Measurements from ENCODE around the gene CMTM8.

CMTM8 gene

DNA sequence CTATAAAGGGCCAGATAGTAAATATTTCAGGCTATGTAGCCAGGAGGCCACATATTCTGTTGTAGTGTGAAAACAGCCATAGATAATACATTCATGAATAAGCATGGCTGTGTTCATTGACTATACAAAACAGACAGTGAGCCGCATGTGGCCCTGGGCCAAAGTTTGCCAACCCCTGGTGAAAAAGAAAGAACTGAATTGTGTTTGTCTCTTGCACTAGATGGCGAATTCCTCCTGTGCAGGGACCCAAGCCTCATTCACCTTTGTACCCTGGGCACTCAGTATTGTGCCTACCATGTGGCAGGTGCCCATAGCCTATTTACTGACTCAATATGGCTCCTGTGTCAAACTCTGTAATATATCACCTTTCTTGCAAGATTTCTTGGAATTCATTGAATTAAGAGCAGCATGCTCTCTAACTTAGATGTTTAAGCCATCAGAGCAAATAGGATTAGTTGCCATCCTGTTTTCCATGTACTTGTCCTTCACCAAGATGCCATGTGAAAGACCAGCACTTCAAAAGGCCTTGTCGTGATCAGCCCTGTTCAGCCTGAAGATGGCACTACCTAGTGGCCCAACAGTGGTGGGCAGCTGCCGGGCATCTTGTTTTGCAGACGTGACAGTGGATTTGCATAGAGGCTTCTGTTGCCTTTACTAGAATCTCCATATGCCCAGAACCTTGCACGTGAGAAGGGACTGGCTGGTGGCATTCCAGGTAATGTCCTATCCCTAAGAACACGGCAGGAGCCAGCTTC, 102.3 kb downstream of the CMTM8 start:
- DNase-seq, result no peak

DNA sequence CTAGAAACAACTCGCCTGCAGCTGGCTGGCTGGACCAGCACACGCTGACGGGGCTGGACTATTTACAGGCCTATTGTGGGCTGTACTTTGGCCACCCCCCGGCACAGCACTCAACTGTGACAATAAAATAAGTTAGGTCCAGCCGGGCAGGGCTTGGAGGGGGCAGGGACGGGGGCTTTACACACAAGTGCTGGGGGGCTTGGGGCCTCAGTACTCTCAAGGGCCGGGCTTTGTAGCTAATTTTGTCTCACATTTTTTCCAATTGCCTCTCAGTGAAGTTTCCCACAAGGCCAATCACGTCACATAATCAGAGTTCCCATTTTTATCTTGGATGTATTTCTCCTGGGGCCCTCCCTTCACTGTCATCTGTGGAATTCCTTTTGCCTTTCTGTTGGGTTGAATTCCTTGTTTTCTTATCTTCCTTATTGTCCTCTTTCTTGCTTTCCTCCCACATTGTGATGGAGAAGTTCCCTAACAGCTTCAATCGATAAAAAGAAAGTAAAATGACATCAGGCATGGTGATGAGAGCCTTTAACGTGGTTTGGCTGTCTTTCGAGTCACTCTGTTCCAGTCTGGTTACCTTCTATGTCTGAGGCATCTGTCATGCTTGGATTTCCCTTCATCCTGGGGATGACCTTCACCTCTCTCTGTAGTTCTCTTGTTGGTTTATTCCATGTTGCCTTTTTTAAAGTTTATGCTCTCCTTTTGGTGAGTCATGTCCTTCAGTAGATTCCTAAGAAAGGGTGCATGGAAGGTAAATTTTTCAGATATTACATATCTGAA, 109.1 kb downstream of the CMTM8 start:
- no peak for DNase-seq

DNA sequence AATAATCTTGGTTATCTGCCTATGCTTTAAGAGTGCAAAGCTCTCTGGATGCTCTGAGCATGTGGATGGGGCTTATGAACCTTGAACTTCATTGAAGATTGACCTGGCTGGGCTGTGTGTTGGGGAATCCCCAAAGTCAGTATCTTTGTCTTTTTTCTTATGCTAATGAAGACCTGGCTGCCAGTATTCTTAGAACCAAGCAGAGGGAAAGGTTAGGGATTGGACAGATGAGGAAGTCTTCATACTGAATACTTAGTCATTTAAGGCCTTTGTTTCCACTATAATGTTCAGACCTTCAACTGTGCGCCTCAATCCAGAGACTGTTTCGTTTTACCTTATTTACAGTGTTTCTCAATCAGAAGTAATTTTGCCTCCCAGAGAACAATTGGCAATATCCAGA, 110.7 kb downstream of the CMTM8 start:
- DNase-seq, result no peak

DNA sequence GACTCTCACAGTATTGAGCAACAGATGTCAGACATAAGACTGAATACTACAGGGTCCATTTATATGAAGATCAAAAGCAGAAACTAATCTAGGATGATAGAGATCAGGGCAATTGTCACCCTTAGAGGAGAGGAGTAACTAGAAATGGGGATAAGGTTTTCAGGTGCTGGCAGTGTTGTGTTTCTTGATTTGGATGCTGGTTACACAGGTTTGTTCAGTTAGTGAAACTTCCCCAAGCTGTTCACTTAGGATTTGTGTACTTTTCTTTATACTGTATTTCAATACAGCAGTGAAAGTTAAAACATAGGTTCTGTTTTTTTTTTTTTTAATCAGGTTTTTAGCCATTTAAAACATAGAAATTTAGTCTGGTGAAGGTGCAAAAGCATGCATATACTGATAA, 114.1 kb downstream of the CMTM8 start:
- DNase-seq, result no peak

DNA sequence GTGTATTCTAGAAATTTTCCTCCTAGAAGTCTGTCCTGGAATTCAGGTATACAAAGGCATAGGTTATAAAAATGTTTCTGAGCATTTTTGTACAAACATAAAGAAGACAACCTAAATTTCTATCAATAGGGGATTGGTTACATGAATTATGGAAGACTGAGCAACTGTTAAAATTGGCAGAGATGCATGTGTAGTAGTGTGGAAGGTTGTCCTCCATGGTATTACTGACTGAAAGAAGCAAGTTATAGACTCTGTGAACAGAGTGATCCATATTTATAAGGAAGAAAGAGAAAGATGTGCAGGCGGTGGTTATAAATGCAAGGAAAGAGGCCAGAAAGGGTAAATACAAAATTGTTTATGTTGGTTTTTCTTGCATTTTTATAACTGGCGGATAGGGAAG, 114.9 kb downstream of the CMTM8 start:
- DNase-seq, result no peak

DNA sequence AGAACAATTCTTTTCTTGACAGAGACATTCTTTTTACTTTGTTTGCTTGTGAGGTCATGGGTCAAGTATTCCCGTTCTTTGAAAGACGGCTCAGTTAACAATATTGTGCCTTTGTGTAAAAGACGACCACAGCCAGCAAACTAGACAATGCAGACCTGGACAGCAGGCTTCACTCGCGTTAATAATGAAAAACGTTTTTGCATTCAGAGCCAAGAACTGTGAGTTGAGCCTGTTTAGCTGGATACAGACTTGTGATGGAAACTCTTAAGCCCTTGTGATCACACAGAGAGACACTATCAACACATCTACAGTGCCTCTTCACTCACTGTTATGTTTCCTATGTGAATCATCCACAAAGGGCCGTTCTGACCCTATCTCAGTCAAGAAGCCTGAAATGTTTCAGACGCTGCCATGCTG, 115.9 kb downstream of the CMTM8 start:
- no peak for DNase-seq

DNA sequence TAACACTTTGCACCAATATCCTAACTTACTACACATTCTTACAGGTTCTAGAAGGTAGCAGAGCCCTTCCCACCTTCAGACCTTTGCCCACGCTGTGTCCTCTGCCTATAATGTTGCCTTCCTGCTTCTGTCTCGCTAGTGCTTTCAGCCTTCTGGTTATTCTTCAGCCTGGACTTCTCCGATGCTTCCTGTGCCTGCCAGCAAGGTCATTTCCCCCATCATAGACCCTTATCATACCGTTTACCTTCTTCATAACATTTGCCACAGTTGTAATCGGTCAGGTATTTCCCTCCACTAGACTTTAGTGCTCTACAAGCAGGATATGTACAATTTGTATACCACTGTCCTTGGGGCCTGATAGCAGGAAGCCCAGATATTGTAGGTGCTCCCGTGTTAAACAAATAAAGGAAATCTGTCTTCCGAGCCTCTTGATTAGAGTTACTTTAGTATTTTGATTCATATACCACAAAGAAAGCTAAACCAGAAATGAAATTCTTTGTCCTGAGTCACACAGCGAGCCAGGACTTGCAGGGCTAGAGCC, 117.3 kb downstream of the CMTM8 start:
- DNase-seq, result no peak

DNA sequence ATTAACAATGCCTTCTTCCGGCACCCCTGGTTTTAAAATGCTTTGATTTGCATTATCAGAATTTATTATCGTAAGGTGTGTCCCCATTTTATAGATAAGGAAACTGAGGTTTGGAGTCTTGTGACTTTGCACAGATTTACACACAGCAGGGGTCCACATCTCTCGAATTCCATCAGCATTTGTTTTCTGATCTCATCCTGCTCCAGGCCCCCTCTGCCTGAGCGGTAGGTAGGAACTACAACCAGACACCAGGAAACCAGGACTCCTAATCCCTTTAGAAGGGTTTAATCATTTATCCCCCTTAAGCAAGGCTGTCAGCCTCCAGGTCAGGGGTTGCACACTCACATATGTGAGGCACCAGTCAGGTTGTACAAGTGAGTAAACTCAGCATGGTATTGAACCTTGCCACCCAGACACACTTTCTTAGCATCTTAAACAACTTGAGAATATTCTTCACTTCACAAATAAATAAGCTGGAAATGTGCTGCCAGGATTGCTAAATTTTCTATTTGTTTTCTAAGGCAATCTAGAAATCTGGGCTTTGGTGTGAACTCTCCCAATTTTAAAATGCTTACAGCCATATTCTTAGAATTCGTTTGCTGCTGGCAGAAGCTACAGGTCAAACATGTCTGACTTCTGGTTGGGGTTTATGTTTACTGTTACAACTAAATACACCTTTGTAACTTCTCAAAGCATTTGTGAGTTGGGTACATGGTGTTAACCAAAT, 121.4 kb downstream of the CMTM8 start:
- no peak for DNase-seq

DNA sequence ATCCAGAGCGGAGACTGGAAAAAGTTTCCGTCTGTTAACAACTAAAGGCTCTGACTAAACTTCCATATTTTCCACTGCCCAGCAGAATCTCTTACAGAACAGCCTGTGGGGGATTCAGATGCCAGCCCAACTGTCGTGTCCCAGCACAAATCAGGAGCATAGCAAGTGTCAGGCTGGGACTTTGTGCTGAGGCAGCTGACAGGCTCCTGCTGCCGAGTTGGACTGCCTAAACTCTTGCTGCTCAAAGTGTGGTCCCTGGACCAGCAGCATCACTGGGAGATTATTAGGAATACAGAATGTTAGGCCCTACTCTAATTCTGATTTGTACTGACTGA, 122.0 kb downstream of the CMTM8 start:
- DNase-seq, result no peak

DNA sequence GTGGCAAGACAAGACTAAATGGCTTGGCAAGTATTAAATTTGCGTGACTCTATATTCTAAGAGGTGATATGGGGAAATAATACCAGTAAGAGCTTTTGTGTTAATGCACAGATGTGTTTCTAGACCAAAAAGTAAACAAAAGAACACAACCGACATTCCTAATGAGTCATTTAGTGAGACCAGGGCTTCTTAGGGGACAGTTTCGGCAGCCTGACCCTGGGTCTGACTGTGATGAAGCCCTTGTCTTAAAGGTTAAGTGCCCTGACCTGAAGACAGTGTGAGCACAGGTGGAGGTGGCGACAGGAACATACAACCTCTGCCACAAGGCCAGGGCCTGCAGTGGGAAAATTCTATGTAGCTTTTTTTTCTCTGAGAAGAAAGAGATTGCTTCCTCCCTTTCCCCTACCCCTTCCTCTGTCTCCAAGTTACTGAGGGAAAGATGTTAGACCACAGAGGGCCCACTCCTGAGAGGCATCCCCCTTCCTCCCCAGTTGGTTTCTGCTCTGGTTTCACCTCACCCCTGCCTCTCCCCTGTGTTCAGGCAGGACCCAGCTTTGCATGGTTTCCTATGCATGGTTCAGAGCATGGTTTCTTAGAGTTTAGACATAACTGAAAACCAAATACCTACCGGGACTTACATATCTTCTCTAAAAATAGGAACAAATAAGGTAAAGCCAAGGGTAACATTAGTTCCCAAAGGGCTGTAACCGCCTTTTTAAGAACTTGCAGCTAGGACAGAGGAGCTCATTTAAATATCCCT, 128.3 kb downstream of the CMTM8 start:
- no peak for DNase-seq

DNA sequence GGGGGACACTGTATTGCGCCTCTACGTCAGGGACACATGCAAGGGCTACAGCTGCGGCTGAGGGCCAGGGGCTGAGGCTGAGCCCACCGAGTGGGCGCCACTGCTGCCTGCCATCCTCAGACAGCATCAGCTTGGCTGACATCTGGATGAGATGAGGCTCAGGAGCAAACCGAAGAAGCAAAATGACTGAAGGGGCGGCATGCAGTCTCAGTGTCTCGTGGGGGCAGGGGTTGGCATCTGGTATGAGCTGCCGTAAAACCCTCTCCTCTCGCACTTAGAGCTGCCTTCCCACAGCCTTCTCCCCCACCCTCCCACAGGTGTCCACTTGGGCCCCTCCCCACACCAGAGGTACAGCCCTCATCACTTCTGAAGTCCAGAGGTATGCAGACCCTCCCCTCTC, 129.0 kb downstream of the CMTM8 start:
- no peak for DNase-seq

DNA sequence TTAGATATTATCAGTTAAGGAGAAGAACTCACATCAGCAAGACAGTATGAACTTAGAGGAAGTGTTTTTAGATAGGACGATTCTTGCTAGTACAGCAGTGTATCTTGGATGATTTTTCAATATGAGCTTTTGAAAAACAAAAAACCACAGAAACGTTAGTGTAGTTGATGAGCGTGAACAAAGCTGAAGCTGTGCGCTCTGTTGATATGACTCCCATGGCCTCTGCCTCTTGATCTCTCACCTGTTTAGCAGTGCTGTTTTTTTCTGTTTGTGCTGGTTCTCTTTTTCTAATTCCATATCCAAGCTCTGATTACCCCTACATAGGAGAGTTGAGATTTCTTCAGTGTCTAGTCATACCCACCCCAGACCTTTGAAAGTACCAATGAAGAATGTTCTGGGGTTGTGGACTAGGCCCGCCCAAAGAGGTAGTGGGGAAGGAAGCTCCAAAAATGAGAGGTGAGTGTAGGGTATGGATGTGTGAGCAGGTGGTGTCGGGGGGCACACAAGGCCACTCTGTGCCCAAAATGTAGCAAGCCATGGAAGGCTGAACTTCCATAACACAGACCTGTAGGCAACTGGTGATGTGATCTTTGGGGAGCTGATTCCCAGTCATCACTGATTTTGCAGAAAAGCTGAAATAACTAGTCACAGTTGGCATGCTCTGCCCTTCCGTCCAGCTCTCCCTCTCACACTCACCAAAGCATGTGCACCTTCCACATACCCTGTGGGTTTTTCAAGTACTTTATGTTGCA, 133.2 kb downstream of the CMTM8 start:
- DNase-seq, result peak in 2 of 5 donors; percentile 15 to 48

DNA sequence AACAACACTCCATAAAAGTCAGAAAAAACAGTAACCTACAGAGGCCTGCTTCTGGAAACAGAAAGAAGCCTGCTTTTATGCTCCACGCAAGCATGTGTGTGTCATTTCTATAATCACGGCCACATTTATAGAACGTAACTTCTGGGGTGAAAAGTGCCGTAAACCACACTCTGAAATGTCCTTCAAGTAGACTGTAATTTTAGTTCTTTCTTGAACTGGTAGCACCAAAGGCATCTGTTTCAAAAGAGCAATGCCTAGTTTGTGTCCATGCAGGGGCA, 133.7 kb downstream of the CMTM8 start:
- peak in 1 of 5 donors; percentile 22 for DNase-seq

DNA sequence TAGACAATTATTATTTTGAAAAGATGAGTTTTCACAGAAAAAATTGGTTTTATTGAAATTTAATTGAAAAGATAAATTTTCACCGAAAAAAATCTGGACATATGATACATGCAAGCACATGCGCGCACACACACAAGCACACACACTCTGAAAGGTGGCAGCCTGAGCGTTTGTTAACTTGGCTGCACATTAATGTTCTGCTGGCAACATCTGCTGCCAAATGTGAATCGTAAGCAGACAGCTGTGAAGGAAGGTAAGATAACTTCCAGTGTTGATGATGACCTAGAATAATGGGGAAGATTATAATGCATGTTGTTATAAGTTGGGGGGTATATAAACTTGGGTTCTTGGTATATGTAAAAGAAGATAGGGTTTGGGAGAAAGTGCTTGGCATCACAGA, 134.8 kb downstream of the CMTM8 start:
- no peak for DNase-seq

DNA sequence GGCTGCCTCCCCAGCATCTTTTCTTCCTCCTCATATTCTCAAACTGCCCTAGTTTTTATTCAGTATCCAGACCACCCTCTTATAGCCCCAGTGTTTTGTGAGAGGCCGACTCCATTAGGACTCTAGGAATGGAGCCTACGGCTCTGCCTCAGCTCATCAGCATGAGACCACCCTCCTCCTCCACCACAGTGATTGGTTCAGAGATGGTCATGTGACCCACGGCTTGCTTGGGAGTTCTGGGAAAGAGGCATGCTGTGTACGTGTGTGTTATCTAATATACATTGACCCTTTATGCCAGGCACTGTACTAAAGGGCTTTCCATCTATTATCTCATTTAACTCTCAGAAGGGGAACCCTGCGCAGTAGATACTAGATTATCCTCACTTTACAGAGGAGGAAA, 135.4 kb downstream of the CMTM8 start:
- DNase-seq, result no peak

DNA sequence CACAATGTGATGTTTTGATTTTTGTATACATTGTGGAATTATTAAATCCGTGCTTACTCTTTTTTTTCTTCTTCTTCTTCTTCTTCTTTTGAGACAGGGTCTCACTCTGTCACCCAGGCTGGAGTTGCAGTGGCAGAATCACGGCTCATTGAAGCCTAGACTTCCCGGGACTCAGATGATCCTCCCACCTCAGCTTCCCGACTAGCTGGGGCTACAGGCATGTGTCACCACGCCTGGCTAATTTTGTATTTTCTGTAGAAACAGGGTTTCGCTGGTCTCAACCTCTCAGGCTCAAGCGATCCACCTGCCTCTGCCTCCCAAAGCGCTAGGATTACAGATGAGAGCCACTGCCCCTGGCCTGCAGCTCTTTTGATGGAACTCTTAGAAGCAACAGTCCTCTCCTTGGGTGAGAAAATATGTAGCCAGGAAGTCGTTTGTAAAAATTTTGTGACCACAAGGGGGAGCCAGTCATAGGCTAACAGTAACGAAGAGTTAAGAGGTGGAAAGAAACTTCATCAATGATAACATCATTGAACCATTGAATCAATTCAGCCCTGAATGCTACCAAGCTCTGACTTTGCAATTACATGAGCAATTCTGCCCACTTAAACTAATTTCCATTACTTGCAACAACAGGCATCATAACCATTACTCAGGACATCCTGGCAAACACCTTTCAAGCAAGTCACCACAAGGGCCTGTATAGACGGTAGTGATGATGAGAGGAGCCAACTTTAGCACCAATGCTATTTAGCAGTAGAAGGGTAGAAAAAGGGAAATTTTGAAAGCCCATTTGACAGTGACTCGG, 136.5 kb downstream of the CMTM8 start:
- peak in 4 of 5 donors; percentile 39 to 81 (median 68) for DNase-seq

DNA sequence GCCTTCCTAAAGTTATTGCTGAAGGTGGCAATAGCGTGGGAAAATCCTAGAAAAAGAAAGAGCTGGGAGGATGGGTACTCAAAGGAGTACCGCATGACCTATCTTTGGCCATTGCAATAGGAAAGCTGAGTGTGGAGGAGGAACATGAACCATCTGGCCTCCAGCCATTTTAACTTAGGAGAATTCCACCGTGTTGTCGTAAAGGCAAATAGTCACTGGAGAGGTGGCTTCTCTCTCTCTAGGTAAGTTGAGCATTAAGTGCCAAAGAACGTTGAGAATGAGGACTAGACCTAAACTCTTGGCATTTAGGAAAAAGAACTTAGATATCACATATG, 137.1 kb downstream of the CMTM8 start:
- DNase-seq, result no peak

DNA sequence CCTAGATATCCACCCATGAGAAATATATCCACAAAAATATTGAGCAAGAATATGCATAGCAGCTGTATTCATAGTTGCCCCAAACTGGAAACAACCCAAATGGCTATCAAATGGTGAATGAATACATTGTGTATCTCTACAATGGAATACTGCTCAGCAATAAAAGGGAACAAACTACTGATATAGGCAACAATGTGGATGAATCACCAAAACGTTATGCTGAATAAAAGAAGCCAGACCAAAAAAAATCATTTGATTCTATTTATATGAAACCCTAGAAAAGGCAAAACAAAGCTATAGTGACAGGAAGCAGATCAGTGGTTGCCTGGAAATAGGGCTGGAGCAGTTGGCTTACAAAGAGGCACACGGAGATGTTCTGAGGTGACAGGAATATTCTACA, 137.6 kb downstream of the CMTM8 start:
- DNase-seq, result no peak

DNA sequence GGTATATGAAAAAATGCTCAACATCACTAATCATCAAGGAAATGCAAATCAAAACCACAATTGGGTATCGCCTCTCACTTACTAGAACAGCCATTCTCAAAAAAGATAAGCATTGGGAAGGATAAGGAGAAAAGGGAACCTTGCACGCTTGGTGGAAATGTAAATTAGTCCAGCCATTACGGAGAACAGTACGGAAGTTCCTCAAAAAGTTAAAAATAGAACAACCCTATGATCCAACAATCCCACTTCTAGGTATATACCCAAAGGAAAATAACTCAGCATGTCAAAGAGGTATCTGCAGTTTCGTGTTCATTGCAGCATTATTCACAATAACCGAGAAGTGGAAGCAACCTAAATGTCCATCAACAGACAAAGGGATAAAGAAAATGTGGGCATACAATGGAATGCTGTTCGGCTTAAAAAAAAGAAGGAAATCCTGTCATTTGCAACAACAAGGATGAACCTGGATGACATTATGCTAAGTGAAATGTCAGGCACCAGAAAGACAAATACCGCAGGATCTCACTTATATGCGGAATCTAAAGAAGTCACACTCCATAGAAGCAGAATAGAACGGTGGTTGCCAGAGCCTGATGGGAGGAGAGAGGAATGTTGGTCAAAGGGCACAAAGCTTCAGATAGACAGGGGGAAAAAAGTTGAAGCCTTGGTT, 141.5 kb downstream of the CMTM8 start:
- DNase-seq, result no peak

DNA sequence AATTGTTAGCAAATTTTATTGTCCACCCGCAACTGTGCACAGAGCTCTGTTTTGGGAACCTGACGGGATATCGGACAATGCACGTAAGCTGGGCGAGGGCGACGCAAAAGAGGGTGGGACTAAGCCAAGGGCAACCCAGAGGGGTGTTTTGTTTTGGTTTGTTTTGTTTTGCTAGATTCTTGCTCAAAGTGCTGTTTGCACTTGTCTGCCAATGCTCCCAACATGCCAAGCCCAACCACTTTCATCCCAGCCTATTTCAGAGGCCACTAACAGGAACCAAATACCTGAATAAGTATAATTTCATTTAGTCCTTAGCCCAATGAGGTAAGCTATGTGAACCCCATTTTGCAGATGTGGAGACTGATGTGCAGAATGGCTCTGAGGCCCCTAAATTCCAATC, 143.4 kb downstream of the CMTM8 start:
- no peak for DNase-seq

DNA sequence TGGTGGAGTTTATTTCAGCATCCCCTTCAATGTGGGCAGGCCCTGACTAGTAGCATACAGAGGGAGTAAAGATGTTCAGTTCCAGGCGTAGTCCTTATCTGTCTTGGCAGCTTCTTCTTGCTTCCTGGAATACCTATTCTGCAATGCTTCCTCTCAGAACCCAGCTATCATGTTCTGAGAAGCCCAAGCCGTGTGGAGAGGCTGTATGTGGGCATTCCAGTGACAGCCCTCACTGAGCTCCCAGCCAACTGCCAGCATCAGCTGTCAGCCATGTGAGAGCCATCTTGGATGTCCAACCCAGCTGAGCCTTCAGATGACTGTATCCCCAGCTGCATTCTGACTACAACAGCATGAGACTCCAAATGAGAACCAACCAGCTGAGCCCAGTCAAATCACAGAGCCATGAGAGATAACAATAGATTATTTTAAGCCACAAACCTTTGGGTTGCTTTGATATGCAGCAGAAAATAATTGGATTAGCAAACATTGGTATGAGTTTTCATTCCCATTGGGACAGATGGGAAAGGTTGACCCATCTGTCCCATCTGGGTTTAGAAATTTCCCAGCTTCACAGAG, 144.7 kb downstream of the CMTM8 start:
- no peak for DNase-seq
